Measurements from ENCODE around the gene ZNF778. TPM values are rescaled to one million over a fixed set of nuclear protein-coding genes. Genes with fewer than 3 reads are reported as not detected.
A peak's percentile ranks its signal among the peaks of the same experiment; 100 is the strongest.

The ZNF778 gene
- total and polyA plus RNA-seq, 2 of the 13 experiments (the other 11 are each of a cell fraction or from before 2014, with no cell fraction given), result 3.8 to 7.2 TPM

GRCh38 chr16:89217388-89218191, at the start of gene ZNF778 (continued):
- TF ChIP-seq CEBPG (CRISPR knock-in tag; IDR thresholded peaks at IDR 0.05), result no peak; the same call in 1 of the 2 replicates
- peak; percentile 73 for TF ChIP-seq ZBTB40 (IDR thresholded peaks at IDR 0.05)
- TF ChIP-seq ZBTB40 (CRISPR knock-in tag; IDR thresholded peaks at IDR 0.05), result peak; percentile 83
- no peak for TF ChIP-seq SOX5 (CRISPR knock-in tag; IDR thresholded peaks at IDR 0.05; ENCODE audit: borderline replicate concordance)
- no peak for TF ChIP-seq NAIF1 (CRISPR knock-in tag; IDR thresholded peaks at IDR 0.05; ENCODE audit: borderline replicate concordance)
- no peak for TF ChIP-seq RBM22 (optimal IDR thresholded peaks at IDR 0.05; ENCODE audit: low read length)
- TF ChIP-seq ZBTB20 (CRISPR knock-in tag; IDR thresholded peaks at IDR 0.05; ENCODE audit: borderline replicate concordance, low read depth), result no peak
- peak; percentile 94 for TF ChIP-seq ASH2L (IDR thresholded peaks at IDR 0.05; ENCODE audit: insufficient read length, low read depth, low read length)
- TF ChIP-seq NCOR1 (IDR thresholded peaks at IDR 0.05; ENCODE audit: borderline replicate concordance, low read length), result peak; percentile 23; the same call in 1 of the 2 replicates
- no peak; the same call in 1 of the 2 replicates for TF ChIP-seq HMG20B (CRISPR knock-in tag; conservative IDR thresholded peaks at IDR 0.05)
- TF ChIP-seq FOXK1 (CRISPR knock-in tag; IDR thresholded peaks at IDR 0.05; ENCODE audit: borderline replicate concordance, low read depth), result peak; percentile 95; the same call in 1 of the 2 replicates
- peak; percentile 69 for TF ChIP-seq HMGXB3 (CRISPR knock-in tag; IDR thresholded peaks at IDR 0.05; ENCODE audit: borderline replicate concordance)
- TF ChIP-seq HCFC1 (IDR thresholded peaks at IDR 0.05; ENCODE audit: low read depth, low read length), result peak; percentile 61; the same call in 1 of the 2 replicates
- peak; percentile 82; the same call in 1 of the 2 replicates for TF ChIP-seq ZNF782 (CRISPR knock-in tag; IDR thresholded peaks at IDR 0.05; ENCODE audit: borderline replicate concordance)

All from HepG2 (cell line).